Gastrocnemius medialis (tissue), 4 donors: ENCODE data around the gene SLC25A30. TPM values are rescaled to one million over a fixed set of nuclear protein-coding genes. Genes with fewer than 3 reads are reported as not detected.

Experiments used
- ATAC-seq, 2 donors: fragments of 150-250 bp; one replicate each; pipeline ENCODE4 v1.9.1; 2016
- DNase-seq, 2 donors: peaks; one replicate each; pipeline ENCODE4 v3.0.0-alpha.2; 2019
- H3K27ac ChIP-seq, 4 donors: fragments of 200-600 bp; sonication (generic); 1 replicate in 1 of 4; 2 replicates in 3 of 4; pipeline ENCODE4 v1.5.1; 2016 to 2018; ENCODE audit warnings: mild to moderate bottlenecking in 2 of 4, moderate library complexity in 1 of 4
- H3K27me3 ChIP-seq, 3 donors: fragments of 200-600 bp; sonication (generic) in 2 of 3; 1 replicate in 1 of 3; 2 replicates in 2 of 3; pipeline versions ENCODE4 v1.5.1 to v1.6.0; 2016 to 2019; ENCODE audit warnings: mild to moderate bottlenecking in 1 of 3, moderate library complexity in 1 of 3
- H3K36me3 ChIP-seq, 2 donors: fragments of 200-600 bp; sonication (generic) in 1 of 2; one replicate each; pipeline ENCODE4 v1.5.1; 2017 to 2018
- H3K4me1 ChIP-seq, 2 donors: fragments of 200-600 bp; sonication (generic) in 1 of 2; one replicate each; pipeline ENCODE4 v1.5.1; 2016 to 2017; ENCODE audit warnings: mild to moderate bottlenecking in 2 of 2
- H3K4me3 ChIP-seq, 4 donors: fragments of 200-600 bp; sonication (generic) in 3 of 4; 1 replicate in 1 of 4; 2 replicates in 3 of 4; pipeline ENCODE4 v1.5.1; 2016 to 2019; ENCODE audit warnings: mild to moderate bottlenecking in 2 of 4
- H3K9me3 ChIP-seq, 3 donors: fragments of 200-600 bp; sonication (generic) in 2 of 3; 1 replicate in 1 of 3; 2 replicates in 2 of 3; pipeline ENCODE4 v1.5.1; 2016 to 2019
- POLR2A ChIP-seq, 2 donors: fragments of 450-650 bp; IDR thresholded peaks; one replicate each; pipeline ENCODE4 v1.6.1; 2017; ENCODE audit warnings: antibody characterized with exemption in 2 of 2, mild to moderate bottlenecking in 2 of 2, moderate library complexity in 2 of 2
- in situ Hi-C, 4 donors: fragments of 200-750 bp; cut with MboI; loops; one replicate each; pipeline versions ENCODE4 v1.15.0 to v1.8.0; 2017; ENCODE audit warnings: low sequenced_read_pairs in 4 of 4
- intact Hi-C: fragments of 100-400 bp; cut with DNase I; formaldehyde crosslinking; loops from one replicate; pipeline ENCODE4 v1.15.1; 2023; ENCODE audit warnings: low total_unique reads
- total RNA-seq, 4 donors: library from RNA; depleted of rRNA; stranded (reverse); fragments of >200 nt; gene quantifications; one replicate each; pipeline versions ENCODE4 v1.1.0 to v1.2.3, GENCODE V29; 2016
- TF ChIP-seq, protein P1 (sequence below), 5 experiments: fragments of 450-650 bp in 3 of 5; fragments of 200-600 bp in 2 of 5; sonication (generic) in 2 of 5; IDR thresholded peaks in 4 of 5; conservative IDR thresholded peaks in 1 of 5; 1 replicate in 4 of 5; 2 replicates in 1 of 5; pipeline ENCODE4 v1.5.1; 2016 to 2019; ENCODE audit warnings: antibody characterized with exemption in 5 of 5, mild to moderate bottlenecking in 3 of 5, moderate library complexity in 3 of 5

SLC25A30 gene
- total RNA-seq, 4 donors from 2014 or later, result 4.2 to 27.1 (median 14.6) TPM

DNA sequence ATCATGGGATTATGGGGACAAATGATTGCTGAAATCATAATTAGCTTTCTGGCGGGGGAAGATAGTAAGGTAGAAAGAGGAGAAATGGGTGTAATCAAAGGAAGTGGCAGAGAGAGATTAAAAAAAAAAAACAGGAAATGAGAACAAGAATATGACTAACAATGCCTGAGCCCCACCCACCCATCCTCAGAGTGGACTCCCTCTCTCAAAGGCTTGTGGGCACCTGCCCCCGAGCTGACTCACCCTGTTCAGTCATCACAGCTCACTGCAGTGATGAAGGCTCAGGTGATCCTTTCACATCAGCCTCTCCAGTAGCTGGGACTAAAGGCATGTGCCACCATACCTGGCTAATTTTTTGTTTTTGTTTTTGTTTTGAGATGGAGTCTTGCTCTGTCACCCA, 50.8 kb downstream of the SLC25A30 start:
- Histone ChIP-seq H3K4me3 (no peak overlapping the region), H3K27ac (no peak overlapping the region), H3K9me3 (no peaks in the 10 kb centered on the region), H3K27me3 (no peaks in the 10 kb centered on the region), H3K36me3 (no peaks in the 10 kb centered on the region), H3K4me1 (peaks cover 21 to 30% of the 10 kb centered on the region in 2 donors)
- ATAC-seq (no peak), DNase-seq (peak in 1 of 2 donors; percentile 39)
- intact Hi-C loops, result no loop called here
- in situ Hi-C loops, result loop anchor here in 2 of 4 donors (10.0 kb wide), 2 partner anchors 97 to 127 kb away; partner anchors contain the start of gene COG3 (in 1 of the 2)
- TF ChIP-seq, protein P1, sequence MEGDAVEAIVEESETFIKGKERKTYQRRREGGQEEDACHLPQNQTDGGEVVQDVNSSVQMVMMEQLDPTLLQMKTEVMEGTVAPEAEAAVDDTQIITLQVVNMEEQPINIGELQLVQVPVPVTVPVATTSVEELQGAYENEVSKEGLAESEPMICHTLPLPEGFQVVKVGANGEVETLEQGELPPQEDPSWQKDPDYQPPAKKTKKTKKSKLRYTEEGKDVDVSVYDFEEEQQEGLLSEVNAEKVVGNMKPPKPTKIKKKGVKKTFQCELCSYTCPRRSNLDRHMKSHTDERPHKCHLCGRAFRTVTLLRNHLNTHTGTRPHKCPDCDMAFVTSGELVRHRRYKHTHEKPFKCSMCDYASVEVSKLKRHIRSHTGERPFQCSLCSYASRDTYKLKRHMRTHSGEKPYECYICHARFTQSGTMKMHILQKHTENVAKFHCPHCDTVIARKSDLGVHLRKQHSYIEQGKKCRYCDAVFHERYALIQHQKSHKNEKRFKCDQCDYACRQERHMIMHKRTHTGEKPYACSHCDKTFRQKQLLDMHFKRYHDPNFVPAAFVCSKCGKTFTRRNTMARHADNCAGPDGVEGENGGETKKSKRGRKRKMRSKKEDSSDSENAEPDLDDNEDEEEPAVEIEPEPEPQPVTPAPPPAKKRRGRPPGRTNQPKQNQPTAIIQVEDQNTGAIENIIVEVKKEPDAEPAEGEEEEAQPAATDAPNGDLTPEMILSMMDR (IDR thresholded peaks at IDR 0.05 in 4 of 5, conservative IDR thresholded peaks at IDR 0.05 in 1 of 5), result no peak
- no peak for TF ChIP-seq POLR2A (IDR thresholded peaks at IDR 0.05)

DNA sequence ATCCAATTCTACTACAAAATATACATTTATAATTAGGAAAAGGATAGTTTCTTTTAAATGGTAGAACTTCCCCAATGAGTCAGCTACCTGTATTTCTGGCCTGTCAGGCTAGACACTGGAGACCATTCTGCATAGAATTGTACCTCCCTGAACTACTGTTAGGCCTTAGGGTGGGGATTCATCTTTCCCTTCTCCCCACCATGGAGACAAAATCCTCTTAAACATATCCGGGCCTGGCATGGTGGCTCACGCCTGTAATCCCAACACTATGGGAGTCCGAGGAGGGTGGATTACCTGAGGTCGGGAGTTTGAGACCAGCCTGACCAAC, 52.7 kb downstream of the SLC25A30 start:
- H3K36me3 ChIP-seq, result no peaks in the 10 kb centered on the region
- H3K27me3 ChIP-seq, result no peaks in the 10 kb centered on the region
- intact Hi-C loops, result no loop called here
- ATAC-seq (no peak), DNase-seq (no peak)
- no peak overlapping the region for H3K27ac ChIP-seq
- H3K4me1 ChIP-seq, result peaks cover 9 to 12% of the 10 kb centered on the region in 2 donors
- no peak overlapping the region for H3K4me3 ChIP-seq
- TF ChIP-seq, protein P1 (IDR thresholded peaks at IDR 0.05 in 4 of 5, conservative IDR thresholded peaks at IDR 0.05 in 1 of 5), result no peak
- TF ChIP-seq POLR2A (IDR thresholded peaks at IDR 0.05), result no peak
- in situ Hi-C loops, result loop anchor here in 2 of 4 donors (10.0 kb wide), 2 partner anchors 99 to 129 kb away; partner anchors contain the start of gene COG3 (in 1 of the 2)
- no peaks in the 10 kb centered on the region for H3K9me3 ChIP-seq

- intact Hi-C loops, result no loop called here
- H3K4me3 ChIP-seq, result no peak overlapping the region
- DNase-seq (no peak), ATAC-seq (no peak)
- peaks cover 7 to 9% of the 10 kb centered on the region in 2 donors for H3K4me1 ChIP-seq
- H3K9me3 ChIP-seq, result no peaks in the 10 kb centered on the region
- no peak overlapping the region for H3K27ac ChIP-seq
- TF ChIP-seq POLR2A (IDR thresholded peaks at IDR 0.05), result no peak
- TF ChIP-seq, protein P1 (IDR thresholded peaks at IDR 0.05 in 4 of 5, conservative IDR thresholded peaks at IDR 0.05 in 1 of 5), result no peak
- in situ Hi-C loops, result loop anchor here in 2 of 4 donors (10.0 kb wide), 2 partner anchors 100 to 130 kb away; partner anchors contain the start of gene COG3 (in 1 of the 2)
- H3K27me3 ChIP-seq, result no peaks in the 10 kb centered on the region
- H3K36me3 ChIP-seq, result no peaks in the 10 kb centered on the region
Observed at GRCh38 chr13:45364876-45365557, 53.2 kb downstream of the SLC25A30 start.

GRCh38 chr13:45362939-45363338, 55.2 kb downstream of the SLC25A30 start:
- in situ Hi-C loops, result loop anchor here in 2 of 4 donors (10.0 kb wide), 2 partner anchors 102 to 132 kb away; partner anchors contain the start of gene COG3 (in 1 of the 2)
- no peak for ATAC-seq
- intact Hi-C loops, result no loop called here
- peaks cover 0 to under 1% of the 10 kb centered on the region in 2 donors for H3K4me1 ChIP-seq
- peaks cover 0 to 2% of the 10 kb centered on the region in 2 donors for H3K36me3 ChIP-seq
- no peaks in the 10 kb centered on the region for H3K9me3 ChIP-seq
- no peak overlapping the region for H3K4me3 ChIP-seq
- TF ChIP-seq, protein P1 (IDR thresholded peaks at IDR 0.05 in 4 of 5, conservative IDR thresholded peaks at IDR 0.05 in 1 of 5), result no peak
- TF ChIP-seq POLR2A (IDR thresholded peaks at IDR 0.05), result no peak
- H3K27ac ChIP-seq, result no peak overlapping the region
- no peak for DNase-seq
- H3K27me3 ChIP-seq, result no peaks in the 10 kb centered on the region
